MM.1S (cell line): ENCODE data around the gene LMX1B.

ENCODE experiments used
- CTCF ChIP-seq: fragments of 300-600 bp; sonication (generic); IDR thresholded peaks from 2 replicates; pipeline ENCODE4 v1.5.1; 2016; ENCODE audit warnings: antibody characterized with exemption, low read length, mixed read lengths
- EZH2 ChIP-seq: fragments of 300-600 bp; sonication (generic); optimal IDR thresholded peaks from 2 replicates; pipeline ENCODE3; 2017; ENCODE audit warnings: low read depth, mild to moderate bottlenecking, antibody characterized with exemption, low read length, mixed read lengths
- EZH2phosphoT487 ChIP-seq: fragments of 300-600 bp; sonication (generic); IDR thresholded peaks from 2 replicates; pipeline ENCODE4 v1.6.1; 2018; ENCODE audit warnings: antibody characterized with exemption, low read length

DNA sequence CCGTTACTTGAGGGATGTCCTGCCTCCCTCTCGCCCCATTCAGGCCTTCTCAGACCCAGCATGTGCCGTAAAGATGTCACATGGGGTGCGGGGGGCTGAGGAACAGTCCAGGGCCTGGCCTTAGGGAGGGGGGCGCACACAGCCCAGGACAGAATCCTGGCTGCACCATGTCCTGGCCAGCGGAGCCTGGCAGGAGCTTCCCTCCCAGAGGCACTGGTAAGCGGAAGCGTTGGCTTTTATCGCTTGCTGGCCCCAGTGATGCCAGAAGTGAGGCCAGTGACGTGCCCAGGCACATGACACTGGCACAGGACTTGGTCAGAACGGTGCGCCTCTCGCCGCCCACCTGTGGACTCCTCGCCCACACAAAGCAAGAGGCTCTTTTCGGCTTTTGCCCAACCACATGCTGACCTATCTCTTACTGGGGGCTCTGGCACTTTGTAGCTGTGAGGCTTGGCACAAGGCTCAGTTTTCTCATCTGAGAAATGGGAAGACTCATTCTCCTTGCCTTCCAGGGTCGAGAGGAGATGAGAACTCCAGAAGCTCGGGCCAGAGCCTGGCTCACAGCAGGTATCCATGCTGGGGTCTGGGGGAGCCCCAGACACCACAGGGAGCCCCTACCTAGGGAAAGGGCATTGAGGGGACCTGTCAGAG lies 59.0 kb downstream of the LMX1B start:
- TF ChIP-seq EZH2phosphoT487: no peak
- no peak for TF ChIP-seq CTCF
- TF ChIP-seq EZH2: no peak
